ENCODE results near the gene RAI1.

DNA sequence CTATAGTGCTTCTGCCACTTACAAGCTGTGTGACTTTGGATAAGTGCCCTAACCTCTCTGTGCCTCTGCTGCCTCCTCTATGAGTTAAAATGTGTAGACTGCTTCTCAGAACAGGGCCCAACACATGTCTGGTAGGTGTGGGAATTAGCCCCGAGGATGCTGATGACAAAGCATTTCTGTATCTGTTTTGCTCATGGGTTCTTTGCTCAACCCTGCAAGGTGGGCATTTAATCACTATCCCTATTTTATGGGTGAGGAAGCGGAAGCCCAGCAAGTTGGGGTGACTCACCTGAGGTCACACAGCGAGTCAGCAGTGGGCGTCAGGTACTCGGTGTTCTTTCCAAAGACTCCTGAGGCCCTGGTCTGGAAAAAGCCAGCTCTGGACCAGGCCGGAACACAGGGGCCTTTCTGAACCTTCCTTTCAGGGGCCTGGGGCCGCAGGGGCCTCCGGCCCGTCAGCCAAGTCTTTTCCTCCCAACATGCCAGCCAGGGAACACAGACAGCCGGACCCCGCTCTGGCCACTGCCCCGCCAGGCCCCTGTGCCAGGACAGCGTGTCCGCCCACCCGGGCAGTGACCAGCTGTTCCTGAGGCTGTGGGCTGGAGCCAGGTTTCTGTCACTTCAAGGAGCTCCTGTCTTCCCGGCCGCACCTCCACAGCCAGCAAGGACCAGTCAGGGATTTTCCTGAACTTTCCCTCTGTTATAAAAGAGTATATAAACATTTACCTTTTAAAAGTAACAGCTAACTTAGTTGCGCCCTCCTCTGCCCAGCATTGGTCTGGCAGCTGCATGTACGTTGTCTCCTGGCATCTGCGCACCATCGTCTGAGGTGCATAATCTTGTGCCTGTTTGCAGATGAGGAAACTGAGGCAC, 93.0 kb downstream of the RAI1 start:
- TF ChIP-seq SIN3A (IDR thresholded peaks at IDR 0.05; ENCODE audit: borderline replicate concordance, insufficient read depth, low read length) (no peak), POLR2AphosphoS5 (IDR thresholded peaks at IDR 0.05; ENCODE audit: low read depth, low read length) (no peak)
- TF ChIP-seq, protein P1, sequence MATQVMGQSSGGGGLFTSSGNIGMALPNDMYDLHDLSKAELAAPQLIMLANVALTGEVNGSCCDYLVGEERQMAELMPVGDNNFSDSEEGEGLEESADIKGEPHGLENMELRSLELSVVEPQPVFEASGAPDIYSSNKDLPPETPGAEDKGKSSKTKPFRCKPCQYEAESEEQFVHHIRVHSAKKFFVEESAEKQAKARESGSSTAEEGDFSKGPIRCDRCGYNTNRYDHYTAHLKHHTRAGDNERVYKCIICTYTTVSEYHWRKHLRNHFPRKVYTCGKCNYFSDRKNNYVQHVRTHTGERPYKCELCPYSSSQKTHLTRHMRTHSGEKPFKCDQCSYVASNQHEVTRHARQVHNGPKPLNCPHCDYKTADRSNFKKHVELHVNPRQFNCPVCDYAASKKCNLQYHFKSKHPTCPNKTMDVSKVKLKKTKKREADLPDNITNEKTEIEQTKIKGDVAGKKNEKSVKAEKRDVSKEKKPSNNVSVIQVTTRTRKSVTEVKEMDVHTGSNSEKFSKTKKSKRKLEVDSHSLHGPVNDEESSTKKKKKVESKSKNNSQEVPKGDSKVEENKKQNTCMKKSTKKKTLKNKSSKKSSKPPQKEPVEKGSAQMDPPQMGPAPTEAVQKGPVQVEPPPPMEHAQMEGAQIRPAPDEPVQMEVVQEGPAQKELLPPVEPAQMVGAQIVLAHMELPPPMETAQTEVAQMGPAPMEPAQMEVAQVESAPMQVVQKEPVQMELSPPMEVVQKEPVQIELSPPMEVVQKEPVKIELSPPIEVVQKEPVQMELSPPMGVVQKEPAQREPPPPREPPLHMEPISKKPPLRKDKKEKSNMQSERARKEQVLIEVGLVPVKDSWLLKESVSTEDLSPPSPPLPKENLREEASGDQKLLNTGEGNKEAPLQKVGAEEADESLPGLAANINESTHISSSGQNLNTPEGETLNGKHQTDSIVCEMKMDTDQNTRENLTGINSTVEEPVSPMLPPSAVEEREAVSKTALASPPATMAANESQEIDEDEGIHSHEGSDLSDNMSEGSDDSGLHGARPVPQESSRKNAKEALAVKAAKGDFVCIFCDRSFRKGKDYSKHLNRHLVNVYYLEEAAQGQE (IDR thresholded peaks at IDR 0.05; ENCODE audit: insufficient read depth in 1 of 2, low read depth in 2 of 2, low read length in 2 of 2) = no peak

Measured in PFSK-1 (cell line).